Measurements from ENCODE around the gene ANGPT4.

Gene ANGPT4

DNA sequence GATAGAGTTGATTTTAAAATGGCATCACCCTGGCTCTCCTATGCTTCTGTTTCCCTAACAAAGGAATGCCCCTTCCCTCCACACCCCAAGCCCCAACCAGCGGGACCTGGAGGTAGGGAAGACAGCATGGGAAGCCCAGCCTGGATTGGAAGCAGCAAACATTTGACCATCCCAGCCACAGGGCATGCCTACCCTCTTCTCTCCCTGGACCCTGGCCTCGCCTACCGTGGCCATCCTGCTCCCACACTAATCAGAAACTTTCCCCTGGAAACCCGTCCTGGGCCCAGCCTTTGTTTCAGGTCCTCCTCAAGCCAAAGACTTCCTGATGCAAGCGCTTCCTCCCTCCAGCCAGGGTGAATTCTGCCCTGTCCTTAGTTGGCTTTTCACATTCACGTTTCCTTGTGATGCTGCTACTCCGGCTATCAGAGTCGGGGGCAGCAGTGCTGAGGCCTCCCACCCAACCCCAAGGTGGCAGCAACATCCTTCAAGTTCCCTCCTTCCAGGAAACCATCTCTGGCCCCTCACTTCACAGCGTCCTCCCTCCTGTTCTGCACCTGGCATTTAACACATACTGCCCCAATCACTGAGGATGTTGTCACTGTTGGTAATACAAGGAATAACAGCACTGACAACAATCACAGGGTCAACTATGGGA lies 18.2 kb upstream of the ANGPT4 start:
- DNase-seq: no peak

DNA sequence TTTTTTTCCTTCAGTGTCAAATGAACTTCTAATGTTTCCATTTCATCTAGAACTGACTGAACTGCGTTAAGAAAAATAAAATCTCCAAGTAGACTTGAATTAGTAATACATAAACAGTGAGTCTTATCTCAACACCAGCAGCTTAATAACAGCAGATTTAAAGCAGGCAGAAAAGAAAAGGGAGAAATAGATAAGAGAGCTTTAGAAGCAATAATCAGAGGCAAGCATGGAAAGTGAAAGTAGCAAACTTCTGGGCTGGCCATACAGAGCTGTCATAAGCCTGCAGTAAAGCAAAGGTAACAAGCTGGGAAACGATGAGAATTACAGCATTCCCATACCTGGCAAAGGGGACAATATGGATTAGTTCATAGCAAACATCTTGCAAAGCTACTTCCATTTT lies 16.9 kb upstream of the ANGPT4 start:
- DNase-seq: no peak

DNA sequence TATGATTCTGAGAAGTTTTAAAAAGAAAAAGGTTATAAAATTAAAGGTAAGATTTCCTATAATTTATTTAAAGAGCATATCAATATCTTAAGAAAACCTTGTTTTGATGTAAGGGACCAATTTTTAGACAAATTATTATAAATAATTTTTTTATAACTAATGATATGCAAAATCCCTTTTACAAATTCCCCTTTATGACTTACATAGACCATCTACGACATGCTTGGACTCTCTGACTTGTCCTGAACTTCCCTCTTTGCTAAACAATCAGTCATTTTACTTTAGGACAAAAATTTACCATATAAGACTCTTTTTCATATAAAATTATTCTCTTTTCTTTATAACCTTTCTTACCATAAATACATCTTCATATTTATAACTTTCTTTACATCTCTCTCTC lies 15.3 kb upstream of the ANGPT4 start:
- no peak for DNase-seq

DNA sequence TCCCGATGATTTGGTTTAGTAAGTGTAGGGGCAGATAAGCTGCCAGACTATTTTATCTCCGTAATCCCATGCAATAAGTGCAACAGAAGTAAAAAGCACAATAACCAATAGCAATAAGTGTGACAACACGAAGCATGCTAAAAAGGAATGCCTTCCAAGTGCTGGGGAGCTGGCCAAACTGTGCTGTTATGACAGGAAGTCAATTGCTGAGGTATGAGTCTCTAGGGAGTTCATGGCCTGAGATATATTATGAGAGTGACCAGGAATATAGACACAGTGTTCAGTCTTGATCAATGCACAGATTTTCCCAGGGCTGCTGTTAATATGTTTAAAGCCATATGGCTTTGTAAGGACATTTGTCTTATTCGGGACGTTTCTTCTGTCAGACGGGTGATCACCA lies 10.5 kb upstream of the ANGPT4 start:
- DNase-seq: no peak

DNA sequence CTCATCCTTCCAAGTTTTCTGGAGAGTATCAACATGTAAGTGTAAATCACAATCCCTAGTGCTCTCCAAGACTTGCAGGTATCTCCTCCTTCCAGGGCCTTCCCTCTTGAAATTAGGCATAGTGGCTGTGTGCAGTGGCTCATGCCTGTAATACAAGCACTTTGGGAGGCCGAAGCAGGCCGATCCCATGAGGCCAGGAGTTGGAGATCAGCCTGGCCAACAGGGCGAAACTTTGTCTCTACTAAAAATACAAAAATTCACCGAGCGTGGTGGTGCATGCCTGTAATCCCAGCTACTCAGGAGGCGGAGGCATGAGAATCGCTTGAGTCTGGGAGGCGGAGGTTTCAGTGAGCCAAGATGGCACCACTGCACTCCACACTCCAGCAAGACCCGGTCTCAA lies 9.4 kb upstream of the ANGPT4 start:
- no peak for DNase-seq

DNA sequence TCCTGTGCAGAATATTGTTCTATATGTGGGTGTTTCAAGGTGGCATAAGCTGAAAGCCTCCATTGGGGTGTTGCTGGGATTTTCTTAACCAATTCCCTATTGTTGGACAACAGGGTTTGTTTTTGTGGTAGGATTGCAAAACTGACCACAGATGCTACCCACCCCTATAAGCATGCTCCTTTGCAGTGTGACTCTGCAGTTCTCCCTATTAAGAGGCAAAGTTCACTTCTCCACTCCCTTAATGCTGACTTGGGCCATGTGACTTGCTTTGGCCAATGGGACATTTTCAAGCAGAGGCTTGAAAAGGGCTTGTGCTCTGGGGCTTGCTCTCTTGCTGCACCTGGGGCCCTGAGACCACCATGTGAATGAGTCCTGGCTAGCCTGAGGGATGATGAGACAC lies 8.5 kb upstream of the ANGPT4 start:
- no peak for DNase-seq

DNA sequence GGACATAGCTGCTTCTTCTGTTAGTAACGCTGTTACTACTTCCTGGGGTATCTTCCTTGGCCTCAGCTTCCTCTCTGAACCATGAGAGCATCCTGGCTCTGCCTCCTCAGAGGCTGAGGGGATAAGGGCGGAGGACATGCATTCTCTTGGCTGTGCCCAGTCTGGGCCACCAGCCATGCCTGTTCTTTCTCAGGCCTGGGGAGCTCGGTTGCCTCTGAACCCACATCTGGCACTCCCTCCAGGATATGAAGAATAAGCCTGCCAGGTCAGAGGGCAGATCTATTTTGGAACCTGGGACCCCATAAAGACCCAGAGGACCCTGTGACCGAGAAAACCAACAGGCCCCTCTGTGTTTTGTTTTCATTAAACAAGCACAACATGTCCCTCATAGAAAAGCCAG lies 6.6 kb upstream of the ANGPT4 start:
- no peak for DNase-seq

DNA sequence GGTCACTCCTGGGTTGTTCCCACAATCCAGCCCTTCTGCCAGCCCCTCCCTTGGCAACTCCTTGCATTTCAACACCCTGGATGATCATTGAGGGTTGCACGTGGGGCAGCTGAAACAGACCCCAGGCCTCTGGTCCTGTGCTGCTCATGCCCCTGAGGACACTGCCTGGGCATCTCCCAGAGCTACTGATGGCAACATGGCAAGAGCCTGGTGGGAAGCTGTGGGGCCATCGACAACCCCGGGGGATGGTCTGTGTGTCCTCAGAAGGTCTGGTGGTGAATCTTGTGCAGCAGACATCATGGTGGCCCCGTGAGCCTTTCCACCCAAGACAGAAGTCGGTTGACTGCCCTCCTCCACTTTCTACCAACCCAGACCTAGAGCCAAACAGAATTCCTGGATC lies 4.9 kb upstream of the ANGPT4 start:
- DNase-seq: no peak

DNA sequence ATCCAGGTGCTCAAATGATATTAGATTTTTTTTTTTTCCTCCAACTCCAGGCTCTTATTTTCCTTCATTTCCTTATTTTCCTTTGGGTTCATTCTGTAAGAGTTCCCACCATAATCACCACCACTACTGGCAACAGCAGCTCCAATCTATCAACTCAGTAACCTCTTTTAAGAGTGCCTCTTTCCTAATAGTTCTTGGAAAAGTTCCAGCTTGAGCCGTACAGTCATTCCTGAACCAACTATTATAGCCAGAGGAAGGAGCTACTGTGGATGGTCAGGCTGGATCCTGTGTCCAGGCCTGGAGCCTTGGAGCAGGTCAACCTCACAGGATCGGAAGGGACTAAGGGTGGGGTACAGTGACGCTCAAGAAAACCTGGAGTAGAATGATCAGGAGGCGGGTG lies 4.2 kb upstream of the ANGPT4 start:
- DNase-seq: no peak

DNA sequence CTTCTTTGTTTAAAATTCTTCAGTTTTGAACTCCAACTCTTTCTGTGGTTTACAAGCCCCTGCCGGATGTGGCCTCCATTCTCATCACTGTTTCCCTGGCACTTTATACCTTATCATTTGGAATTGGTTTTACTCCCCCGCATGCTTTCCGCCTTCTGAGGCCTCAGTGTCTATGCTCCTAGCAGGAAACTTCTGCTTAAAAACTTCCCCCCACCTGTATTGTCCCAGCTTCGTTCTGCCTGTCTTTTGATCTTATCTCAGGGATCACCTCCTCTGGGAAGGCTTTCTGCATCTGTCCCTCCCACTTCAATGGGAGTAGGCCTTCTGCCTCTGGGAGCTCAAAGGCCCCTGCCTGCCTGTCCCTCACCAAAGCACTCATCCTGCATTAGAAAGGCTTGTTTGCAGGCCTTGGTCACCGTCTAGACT lies 3.4 kb upstream of the ANGPT4 start:
- DNase-seq: no peak

DNA sequence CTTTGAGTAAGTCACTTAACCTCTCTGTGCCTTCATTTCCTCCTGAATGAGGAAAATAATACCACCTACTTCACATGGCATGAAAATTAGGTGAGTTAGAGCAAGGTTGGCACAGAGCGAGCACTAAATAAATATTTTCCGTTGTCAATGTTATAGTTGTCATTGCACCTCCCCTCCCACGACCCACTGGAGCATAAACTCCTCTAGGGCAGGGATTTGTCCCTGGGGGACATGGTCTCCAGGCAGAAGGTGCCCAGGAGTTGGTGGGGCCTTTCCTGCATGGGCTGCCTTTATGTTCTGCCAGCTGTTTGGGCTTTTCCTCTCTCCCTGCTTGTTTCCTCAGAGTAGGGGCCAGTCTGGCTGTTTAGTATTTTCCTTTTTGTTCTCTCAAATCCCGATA lies 1.3 kb upstream of the ANGPT4 start:
- DNase-seq: no peak

DNA sequence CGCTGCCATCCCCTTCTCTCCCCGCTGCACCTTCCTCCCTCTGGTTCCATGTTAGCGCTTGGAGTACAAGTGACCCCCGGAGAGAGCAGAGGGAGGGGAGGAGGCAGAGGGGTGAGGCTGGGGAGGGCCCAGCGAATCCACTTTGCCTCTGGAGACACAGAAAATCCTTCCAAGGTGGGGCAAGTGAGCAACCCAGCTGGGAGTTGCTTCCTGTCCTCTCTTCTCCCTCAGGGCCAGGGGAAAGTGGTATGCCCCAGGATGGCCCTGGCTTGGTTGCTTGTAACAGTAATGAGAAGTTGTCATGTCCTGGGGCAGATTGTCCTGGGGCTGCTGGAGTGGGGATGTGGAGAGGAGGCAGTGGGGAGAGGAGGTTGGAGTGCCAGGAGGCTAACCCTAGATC lies 691 bp upstream of the ANGPT4 start:
- no peak for DNase-seq

DNA sequence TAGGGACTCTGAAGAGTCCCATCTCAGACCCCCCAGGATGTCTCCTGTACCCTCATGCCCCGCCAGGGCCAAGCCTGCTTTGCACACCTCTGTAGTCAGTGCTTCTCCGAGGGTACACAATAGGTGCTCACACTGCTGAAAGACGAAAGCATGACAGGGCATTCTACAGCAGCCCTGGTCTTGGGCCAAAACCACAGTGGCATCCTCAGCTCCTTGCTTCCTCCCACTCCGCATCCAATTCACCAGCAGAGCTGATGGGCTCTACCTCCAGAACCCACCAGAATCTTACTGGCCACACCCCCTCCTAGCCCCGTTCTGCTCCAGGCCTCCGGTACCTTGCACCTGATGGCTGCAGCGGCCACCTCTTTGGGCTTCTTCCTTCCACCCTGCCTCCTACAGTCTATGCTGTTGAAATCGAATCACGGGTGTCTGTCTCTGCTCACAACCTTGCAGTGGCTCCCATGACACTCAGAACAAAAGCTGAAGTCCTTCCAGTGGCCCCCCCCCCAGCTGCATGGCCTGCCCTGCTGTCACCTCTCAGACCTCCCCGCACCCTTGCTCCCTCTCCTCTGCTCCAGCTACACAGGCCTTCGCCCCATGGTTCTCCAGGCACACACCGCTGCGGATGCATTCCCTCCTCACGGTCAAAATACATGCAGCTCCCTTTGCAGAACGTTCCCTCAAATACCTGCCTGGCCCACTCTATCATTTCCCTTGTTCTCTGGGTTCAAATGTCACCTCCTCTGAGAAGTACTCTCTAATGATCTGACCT lies 1.2 kb downstream of the ANGPT4 start:
- no peak for DNase-seq

DNA sequence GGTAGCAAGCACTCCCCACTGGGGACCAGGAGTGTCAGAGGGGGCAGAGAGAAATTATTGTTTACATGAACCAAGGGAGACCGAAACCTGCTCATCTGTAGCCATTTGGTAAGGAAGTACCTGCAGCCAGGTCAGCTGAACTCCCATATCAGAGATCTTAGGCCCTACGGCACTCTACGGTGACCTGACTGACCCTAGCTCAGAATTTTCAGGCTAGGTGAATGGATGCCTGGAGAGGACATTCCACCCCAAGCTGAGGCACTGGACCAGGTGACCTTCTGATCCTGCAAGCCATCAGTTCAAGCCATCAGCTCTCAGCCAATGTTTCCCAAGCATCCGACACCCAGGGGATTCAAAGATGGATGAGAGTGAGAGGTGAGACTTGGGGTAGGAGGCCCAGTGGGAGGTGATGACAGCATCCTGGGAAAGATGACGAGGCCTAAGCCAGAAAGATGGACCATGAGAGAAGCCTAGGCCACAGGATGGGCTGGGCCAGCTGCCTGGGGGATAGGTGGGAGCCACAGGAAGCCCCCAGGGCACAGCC lies 2.8 kb downstream of the ANGPT4 start:
- no peak for DNase-seq

DNA sequence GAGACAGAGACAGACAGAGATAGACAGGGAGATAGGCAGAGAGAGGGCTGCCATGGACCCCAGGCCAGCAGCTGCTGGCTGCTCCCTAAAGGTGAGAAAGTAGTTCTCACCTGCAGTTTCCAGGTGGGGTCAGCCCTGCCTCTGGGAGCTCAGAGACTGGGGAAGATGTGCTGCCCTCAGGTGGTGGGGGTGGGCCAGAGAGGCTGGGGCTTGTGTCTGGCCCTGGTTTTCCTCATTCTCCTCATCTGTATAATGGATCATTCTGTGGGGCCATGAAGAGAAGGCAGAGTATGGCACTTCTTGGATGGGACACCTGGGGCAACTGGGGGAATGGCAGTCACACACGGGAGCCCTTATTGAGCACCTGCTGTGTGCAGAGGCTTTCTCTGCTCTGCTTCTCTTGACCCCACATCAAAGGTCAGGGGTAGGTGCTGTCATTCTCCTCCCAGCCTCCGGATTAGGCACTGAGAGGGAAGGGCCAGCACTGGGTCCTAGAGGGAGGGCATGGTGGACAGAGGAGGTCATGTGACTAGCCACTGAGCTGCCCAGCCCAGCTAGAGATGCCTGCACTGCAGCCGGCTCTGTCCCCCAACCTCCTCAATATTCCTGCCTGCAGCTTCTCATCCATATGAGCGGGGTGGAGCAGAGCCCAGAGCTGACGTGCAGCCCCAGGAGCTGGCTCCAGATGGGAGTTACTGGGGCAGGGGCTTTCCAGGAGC lies 4.1 kb downstream of the ANGPT4 start:
- no peak for DNase-seq

DNA sequence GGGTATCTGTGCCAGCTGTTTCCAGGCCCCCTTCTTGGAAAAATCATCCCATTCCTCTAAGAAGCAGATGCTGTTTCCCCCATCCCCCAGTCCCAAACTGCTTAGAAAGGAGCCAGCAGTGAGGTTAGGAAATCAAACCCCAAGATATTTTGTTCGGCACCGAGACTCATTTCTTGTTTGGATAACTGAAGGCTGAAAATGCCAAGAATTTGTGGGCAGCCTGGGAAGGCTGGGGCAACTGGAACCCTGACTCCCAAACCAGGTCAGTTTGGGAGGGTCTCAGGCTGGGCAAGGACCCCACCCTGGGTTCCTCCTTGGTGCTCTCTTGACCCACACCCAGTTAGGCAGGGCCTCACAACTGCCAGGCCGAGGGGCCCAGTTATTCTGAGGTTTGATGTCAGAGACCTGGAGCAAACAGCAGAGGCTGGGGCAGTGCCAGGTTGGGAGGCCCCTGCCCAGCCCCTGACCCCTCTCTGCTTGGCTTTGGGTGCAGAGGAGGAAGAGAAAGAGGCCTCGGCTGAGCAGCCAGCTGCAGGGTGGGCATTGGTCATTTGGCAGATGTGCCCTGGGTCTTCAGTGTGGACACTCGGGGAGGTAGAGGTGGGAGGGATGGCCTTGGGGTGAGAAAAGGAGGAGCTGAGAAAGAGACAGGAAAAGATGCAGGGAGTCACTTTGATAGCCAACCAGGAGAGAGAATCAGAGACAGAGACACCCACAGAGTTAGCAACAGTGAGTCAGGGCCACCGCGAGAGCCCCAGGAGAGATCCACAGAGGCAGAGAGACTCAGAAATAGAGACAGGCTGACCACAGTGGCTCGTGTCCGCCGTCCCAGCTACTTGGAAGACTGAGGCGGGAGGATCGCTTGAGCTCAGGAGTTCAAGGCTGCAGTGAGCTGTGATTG lies 5.0 kb downstream of the ANGPT4 start:
- DNase-seq: no peak

DNA sequence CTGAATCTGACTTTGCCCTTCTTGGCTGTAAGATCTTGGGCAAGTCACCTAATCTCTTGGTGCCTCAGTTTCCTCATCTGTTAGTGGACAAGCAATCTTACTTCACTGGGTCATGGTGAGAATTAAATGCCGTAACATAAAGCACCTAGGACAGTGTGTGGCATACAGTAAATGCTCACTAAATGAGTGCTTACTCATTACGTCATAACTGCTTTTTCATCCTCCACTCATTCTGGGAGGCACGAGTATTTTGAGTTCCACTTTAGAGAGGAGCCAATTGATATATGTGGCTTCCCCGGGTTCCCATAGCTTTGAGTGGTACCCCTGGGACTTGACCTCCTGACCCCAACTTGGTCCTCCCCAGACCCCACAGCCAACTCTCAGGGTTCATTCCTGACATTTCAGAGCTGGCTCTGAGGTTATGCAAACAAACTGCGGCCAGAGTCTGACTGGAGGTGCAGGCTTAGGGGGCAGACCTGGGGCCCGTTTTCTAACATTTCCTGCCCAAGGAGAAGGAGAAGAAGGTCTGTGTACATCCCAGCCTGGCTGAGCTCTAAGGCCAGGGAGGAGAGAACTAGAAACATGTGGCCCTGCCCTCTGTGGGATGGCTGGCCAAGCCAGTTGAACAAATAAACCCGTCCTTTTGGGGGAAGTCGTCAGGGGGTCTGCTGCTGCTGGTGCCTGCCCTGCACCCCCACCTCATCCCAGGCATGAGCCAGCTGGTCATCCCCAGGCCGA lies 5.8 kb downstream of the ANGPT4 start:
- no peak for DNase-seq

DNA sequence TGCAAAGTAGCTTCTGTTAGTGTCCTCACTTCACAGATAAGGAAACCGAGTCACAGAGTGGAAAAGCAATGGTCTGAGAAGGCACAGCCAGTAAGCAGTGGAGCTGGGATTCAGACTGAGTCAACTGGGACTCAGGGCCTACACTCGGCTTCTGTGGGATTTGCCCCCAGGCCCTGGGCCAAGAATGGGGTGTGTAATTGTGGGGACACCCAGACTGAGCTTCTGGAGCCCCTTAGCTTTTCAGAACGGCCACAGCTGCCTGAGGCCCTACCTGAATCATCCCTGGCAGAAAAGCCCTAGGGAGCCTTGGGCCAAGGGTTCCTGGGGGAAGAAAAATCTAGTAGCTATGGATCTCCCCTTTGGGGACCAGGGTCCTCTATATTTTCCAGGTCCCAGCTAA lies 6.5 kb downstream of the ANGPT4 start:
- DNase-seq: no peak

DNA sequence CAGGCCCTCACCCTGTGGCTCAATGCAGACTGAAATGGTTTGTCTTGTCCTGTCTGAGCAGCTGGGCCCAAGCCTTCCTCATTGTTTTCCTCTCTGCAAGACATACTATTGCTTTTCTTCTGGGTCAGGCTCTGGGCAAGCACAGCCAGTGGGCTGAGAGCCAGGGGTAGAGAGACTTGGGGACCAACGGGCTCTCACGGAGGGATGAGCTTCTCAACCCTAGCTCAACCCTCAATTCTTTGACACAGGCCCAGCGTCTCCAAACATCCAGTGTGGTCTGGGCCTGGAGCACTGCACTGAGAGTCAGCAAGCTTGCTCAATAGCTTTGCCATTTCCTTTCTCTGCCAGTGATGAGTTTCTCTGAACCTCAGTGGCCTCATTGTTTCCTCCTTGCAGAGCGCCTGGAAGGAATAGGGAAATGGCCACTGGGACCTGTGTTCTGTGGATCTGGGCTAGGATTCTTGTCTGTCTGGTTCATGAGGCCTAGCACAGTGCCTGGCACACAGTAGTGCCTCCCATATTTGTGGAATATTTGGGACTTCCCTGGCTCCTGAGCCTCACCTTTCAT lies 9.3 kb downstream of the ANGPT4 start:
- DNase-seq: no peak

DNA sequence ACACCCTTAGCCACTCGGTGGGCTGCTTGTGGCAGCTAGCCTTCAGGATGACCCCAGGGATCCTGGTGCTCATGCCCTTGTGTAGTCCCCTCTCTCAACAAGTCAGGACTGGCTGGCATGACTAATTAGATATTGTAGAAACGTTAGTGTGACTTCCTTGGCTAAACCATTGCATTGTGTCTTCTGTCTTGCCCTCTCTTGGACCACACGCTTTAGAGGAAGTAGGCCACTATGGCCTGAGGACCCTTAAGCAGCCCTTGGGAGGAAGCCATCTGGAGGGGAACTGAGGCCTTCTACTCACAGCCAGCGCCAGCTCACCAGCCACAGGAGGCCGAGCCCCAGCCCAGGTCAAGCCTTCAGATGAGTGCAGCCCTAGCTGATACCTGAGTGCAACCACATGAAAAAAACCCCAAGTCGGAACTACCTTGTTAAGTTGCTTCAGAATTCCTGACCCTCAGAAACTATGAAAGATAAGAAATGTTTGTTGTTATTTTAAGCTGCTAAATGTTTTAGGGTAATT lies 10.1 kb downstream of the ANGPT4 start:
- DNase-seq: no peak

DNA sequence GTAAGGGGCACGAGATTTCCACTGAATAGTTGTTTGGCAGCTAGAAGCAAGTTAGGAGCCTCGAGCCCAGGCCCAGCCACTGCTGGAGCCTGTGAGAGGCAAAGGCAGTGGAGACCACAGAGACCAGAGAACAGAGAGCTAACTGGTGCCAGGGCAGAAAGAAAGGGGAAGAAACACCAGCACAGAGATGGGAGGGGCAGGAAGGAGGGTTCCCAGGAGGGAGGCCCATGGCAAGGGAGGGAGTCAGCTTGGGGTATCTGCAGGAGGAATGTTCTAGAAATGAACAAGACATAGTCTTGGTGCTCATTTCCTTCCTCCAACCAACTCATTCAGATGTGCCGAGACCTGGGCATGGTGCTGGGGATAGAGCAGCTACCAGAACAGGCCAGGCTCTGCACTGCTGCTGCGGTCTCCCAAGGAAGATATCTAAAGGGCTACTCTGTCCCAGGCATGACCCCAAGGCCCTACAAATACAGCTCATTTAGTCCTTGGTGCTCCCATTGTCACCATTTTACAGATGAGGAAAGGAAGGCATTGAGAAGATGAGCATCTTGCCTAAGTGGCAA lies 10.7 kb downstream of the ANGPT4 start:
- no peak for DNase-seq

Measured in NCI-H1105 (cell line).